A204.1 (cell line): ENCODE measurements around the gene PPP2R3B.

Experiments
- FAIRE-seq: peaks from 2 replicates; lab custom pipeline; 2012; peaks lifted over from hg19 to GRCh38; lab: Jason Lieb, UNC

PPP2R3B gene

DNA sequence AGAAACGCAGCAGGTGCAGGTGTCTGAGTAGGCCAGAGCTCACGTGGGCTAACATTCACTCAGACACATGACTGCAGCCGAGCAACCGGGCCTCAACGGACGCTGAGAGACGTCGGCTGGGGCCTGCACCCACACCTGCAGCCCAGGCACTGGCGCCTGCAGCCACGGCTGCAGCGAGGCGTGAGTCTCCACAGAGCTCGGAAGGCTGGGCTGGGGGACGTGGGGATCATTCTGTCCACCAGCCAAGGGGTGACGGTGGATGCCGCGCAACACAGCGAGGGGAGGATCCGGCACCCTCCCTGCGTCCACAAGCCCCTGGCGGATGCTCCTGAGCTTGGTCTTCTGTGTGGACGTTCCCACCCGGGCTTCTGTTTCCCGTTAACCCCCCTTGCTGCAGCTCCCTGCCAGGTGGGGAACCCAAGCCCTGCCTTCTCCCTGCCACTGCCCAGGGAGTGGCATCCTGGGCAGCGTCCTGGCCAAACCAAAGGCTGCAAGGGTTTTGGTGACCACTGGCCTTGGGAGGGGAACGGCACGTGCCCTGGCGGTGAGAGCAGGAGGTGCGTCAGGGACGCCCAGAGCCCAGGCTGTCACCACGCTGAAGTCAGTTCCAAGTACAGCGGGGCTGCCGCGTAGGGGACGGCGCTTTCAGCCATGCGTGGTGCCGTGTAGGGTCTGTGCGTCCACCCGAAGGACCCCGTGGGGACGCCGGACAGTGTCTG is 16.3 kb downstream of the PPP2R3B start:
- no peak for FAIRE-seq

GRCh38 chrX:369563-370101 is 17.1 kb downstream of the PPP2R3B start:
- no peak for FAIRE-seq

DNA sequence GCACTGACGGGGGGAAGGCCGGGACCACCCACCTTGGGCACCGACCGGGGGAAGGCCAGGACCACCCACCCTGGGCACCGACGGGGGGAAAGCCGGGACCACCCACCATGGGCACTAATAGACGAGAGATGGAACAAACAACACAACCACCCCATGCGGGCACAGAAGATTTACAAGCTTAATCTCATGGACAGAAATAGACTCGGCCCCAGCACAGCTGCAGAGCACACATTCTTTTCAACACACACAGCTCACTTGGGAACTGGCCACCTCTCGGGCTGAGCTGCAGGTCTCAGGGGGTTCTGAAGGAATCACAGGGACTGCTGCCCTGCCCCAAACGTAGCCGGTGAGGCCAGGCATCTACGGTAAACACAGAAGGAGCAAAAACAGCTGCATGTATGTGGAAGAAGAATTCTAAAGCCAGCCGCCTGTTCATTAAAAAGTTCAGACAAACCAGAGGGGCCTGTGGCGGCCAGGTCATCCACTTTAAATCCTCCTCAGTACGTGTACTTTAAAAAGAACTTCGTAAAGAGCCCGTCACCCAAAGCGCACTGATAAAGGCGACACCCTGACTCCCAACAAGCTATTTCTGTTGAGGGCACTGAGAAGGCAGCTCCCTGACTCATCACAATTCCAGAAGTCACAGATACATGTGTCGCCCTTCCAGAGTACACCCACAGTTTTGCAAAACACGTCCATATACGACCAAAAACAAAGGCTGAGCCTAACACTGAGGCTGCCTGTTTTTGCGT is 17.7 kb downstream of the PPP2R3B start:
- FAIRE-seq: no peak

- no peak for FAIRE-seq
These were observed 18.8 kb downstream of the PPP2R3B start for GRCh38 chrX:367866-368265.

DNA sequence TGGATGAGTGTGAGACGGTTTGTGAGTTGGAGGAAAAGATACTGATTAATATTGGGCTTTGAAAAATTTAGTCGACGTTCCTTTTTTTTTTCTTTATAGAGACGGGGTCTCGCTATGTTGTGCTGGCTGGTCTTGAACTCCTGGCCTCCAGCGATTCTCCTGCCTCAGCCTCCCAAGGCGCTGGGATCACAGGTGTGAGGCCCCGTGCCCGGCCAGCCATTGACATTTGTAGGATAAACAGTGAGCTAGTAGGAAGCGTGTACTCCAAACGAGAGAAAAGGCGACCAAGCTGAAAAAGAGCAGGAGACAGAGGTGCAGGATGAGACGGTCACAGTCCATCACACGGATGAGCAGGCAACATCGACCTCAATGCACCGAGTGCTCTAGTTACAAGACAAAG is 19.4 kb downstream of the PPP2R3B start:
- no peak for FAIRE-seq

DNA sequence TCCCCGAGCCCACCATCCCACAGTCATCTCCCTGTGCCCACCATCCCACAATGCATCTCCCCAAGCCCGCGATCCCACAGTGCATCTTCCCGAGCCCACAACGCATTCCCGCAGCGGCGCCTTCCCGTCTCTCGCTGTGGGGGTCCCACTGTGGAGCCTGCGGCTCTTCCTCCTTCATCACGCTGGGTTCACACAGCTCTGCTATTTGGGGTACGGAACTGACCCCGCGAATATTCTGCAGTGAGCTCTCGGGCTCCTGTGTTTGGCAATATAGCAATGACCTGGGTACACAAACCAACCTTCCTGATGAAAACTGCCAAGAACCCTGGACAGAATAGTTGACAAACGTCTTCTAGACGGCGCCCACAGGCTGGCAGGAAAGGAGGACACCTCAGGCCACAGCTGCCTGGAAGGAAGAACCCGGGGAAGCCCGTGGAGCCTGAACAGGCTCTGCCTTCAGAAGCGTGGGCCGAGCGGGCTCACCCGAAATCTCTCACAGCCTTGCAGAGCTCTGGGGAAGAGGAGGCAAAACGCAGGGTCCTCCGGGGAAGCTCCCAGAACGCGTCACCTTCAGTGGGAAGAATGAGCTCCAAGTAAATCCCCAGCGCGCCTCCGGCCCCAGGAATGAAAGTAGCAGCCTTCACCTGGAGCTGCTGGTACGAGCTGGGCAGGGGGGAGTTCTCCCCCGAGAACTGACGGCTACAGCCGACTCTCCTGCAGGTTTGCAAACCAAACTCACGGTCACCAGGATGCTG is 22.9 kb downstream of the PPP2R3B start:
- FAIRE-seq: no peak

- no peak for FAIRE-seq
These were observed 23.6 kb downstream of the PPP2R3B start for GRCh38 chrX:362937-363620.

DNA sequence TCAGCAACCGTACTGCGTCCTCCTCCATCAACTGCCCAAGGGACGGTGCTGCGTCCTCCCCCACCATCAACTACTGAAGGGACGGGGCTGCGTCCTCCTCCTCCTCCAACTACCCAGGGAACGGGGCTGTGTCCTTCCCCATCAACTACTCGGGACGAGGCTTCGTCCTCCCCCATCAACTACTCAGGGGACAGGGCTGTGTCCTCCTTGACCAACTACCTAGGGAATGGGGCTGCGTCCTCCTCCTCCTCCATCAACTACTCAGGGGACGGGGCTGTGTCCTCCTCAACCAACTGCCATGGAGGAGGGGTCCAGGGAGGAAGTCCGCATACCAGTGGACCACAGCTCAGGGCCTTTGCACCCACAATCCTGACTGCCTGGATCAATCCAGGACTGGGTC is 24.4 kb downstream of the PPP2R3B start:
- no peak for FAIRE-seq

- no peak for FAIRE-seq
These were observed 25.2 kb downstream of the PPP2R3B start for GRCh38 chrX:361231-362145.

- FAIRE-seq: no peak
These were observed 26.1 kb downstream of the PPP2R3B start for GRCh38 chrX:360496-361150.

DNA sequence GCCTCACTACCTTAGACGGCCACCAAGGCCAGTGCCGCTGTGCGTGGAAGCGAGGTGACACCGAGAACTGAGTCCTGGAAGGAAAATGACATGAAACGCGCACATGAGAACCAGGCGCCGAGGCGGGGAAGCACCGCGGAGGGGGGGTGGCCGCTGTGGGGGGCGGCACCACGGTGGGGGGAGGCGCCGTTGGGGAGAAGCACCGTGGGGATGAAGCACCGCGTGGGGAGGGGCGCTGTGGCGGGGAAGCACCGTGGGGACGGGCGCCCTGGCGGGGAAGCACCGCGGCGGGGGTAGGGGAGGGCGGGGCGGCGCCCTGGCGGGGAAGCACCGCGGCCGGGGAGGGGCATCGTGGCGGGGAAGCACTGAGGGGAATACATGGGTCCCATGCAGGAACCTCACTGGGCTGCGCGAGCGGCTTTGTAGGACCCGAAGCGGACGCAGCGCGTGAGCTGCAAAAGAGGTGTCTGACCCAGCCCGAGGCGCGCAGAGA is 28.0 kb downstream of the PPP2R3B start:
- no peak for FAIRE-seq

- no peak for FAIRE-seq
These were observed 28.8 kb downstream of the PPP2R3B start for GRCh38 chrX:357693-358471.

- FAIRE-seq: no peak
These were observed 29.5 kb downstream of the PPP2R3B start for GRCh38 chrX:357035-357692.

DNA sequence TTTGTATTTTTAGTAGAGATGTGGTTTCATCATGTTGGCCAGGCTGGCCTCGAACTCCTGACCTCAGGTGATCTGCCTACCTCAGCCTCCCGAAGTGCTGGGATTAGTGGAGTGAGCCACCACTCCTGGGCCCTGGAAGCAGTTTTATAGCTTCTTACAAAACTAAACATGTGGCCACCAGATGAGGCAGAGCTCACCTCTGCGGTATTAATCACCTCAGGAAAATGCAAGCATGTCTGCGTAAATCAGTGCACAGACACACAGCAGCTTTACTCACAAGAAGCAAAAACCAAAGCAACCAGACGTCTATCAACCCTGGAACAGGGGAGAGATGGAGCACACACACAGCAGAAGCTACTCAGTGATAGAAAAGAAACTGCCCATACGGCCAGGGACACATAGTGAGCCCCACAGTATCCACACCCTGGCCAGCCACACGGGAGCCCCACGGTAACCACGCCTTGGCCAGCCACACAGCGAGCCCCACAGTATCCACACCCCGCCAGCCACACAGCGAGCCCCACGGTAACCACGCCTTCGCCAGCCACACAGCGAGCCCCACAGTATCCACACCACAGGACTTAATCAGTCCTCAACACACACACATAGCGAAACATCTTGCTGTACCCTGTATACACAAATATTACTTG is 30.2 kb downstream of the PPP2R3B start:
- no peak for FAIRE-seq

DNA sequence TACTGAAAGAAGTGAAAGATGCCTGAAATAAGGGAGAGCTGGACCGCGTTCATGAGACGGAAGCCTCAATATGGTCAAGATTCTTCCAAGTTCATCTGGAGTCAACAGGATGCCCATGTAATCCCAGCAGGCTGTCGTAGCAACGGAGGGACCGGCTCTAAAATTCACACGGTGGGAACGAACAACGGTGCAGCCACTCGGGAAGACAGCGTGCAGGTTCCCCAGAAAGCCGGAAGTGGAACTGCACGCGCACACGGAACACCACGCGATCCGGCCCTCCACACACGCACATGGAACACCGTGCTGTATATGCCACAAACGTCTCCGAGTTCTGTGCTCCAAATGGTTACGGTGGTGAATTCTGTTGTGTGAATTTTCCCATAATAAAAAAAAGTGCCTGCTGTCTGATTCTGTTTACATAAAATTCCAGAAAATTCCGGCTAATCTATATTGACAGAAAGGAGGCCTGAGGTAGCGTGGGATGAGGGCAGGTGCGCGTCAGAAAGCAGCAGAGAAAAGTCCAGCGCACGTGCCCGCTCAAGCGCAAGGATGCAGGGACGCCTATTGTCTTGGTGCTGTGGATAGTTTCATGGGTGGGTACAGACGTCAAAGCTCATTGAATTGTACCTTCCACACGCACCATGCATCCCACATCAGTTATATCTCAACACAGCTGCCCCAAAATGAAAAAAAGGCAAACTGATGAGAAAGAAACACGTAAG is 31.2 kb downstream of the PPP2R3B start:
- FAIRE-seq: no peak

GRCh38 chrX:353566-354535 is 32.9 kb downstream of the PPP2R3B start:
- no peak for FAIRE-seq
